Adrenal gland (tissue), 5 donors: ENCODE results near the gene DKKL1.

Experiments
- CTCF ChIP-seq, 6 experiments: fragments of 450-650 bp in 4 of 6; fragments of 200-600 bp in 2 of 6; sonication (generic) in 1 of 6; IDR thresholded peaks; 1 replicate in 5 of 6; 2 replicates in 1 of 6; pipeline versions ENCODE4 v1.5.1 to v1.8.0; 2016 to 2021; ENCODE audit warnings: antibody characterized with exemption in 6 of 6, mild to moderate bottlenecking in 2 of 6, moderate library complexity in 1 of 6
- POLR2A ChIP-seq, 2 donors: fragments of 450-650 bp; IDR thresholded peaks; one replicate each; pipeline ENCODE4 v1.6.1; 2017; ENCODE audit warnings: antibody characterized with exemption in 2 of 2, mild to moderate bottlenecking in 2 of 2, moderate library complexity in 1 of 2
- donor health status: DM: no; HTN: no; CAD: no.

GRCh38 chr19:49391581-49392399 lies 28.1 kb downstream of the DKKL1 start:
- TF ChIP-seq CTCF (IDR thresholded peaks at IDR 0.05) (peak; percentile 69 to 93 (median 86)), POLR2A (IDR thresholded peaks at IDR 0.05) (no peak)
